CD14-positive monocyte (primary cell): ENCODE data around the gene PHC2. TPM values are rescaled to one million over a fixed set of nuclear protein-coding genes. Genes with fewer than 3 reads are reported as not detected.
A peak's percentile ranks its signal among the peaks of the same experiment; 100 is the strongest.

Experiments used
- DNase-seq, 3 donors: peaks; one replicate each; pipeline ENCODE4 v3.0.0-alpha.2; 2011 to 2022
- H2AFZ ChIP-seq: 2 replicates; pipeline ENCODE4 v1.6.0; 2012; ENCODE audit warnings: mild to moderate bottlenecking, low read depth, low read length, inconsistent platforms; ENCODE audit not compliant: insufficient read depth, poor library complexity, severe bottlenecking
- H3K27ac ChIP-seq, 2 donors: 1 replicate in 1 of 2; 2 replicates in 1 of 2; pipeline ENCODE4 v1.5.1; 2012 to 2013; ENCODE audit warnings: low read length in 2 of 2, control low read depth in 1 of 2, inconsistent platforms in 1 of 2, low read depth in 1 of 2, mild to moderate bottlenecking in 1 of 2
- H3K27me3 ChIP-seq, 2 donors: one replicate each; pipeline versions ENCODE4 v1.6.0 to v1.6.1; 2011 to 2013; ENCODE audit warnings: low read length in 2 of 2; ENCODE audit not compliant: control insufficient read depth in 2 of 2, insufficient read depth in 2 of 2
- H3K36me3 ChIP-seq, 2 donors: replicated peaks in 1 of 2; 1 replicate in 1 of 2; 2 replicates in 1 of 2; pipeline versions ENCODE4 v1.5.1 to v1.6.1; 2012 to 2013; ENCODE audit warnings: low read length in 2 of 2, control low read depth in 1 of 2, inconsistent platforms in 1 of 2, mild to moderate bottlenecking in 1 of 2; ENCODE audit not compliant: insufficient read depth in 2 of 2, control insufficient read depth in 1 of 2
- H3K4me1 ChIP-seq, 2 donors: 1 replicate in 1 of 2; 2 replicates in 1 of 2; pipeline versions ENCODE4 v1.5.1 to v1.6.1; 2012 to 2013; ENCODE audit warnings: low read length in 2 of 2, control low read depth in 1 of 2, inconsistent platforms in 1 of 2, mild to moderate bottlenecking in 1 of 2, moderate library complexity in 1 of 2; ENCODE audit not compliant: insufficient read depth in 2 of 2, control insufficient read depth in 1 of 2
- H3K4me2 ChIP-seq: replicated peaks from 2 replicates; pipeline ENCODE3; 2012; ENCODE audit warnings: low read length, moderate library complexity, mild to moderate bottlenecking; ENCODE audit not compliant: poor library complexity, severe bottlenecking; ENCODE audit errors: extremely low read depth
- H3K4me3 ChIP-seq, 3 experiments: fragments of 200-600 bp in 1 of 3; sonication (generic) in 1 of 3; replicated peaks in 1 of 3; 1 replicate in 2 of 3; 2 replicates in 1 of 3; pipeline ENCODE4 v1.5.1; 2011 to 2013; ENCODE audit warnings: low read length in 3 of 3, mild to moderate bottlenecking in 3 of 3, control low read depth in 2 of 3, low read depth in 2 of 3, inconsistent platforms in 1 of 3, moderate library complexity in 1 of 3
- H3K79me2 ChIP-seq: 2 replicates; pipeline ENCODE4 v1.6.0; 2012; ENCODE audit warnings: mild to moderate bottlenecking, control low read depth, inconsistent platforms, low read length, moderate library complexity; ENCODE audit not compliant: insufficient read depth
- H3K9ac ChIP-seq: 2 replicates; pipeline ENCODE4 v1.6.0; 2017; ENCODE audit warnings: low read length, mild to moderate bottlenecking; ENCODE audit not compliant: insufficient read depth, poor library complexity, severe bottlenecking
- H3K9me3 ChIP-seq, 2 donors: replicated peaks in 1 of 2; 1 replicate in 1 of 2; 2 replicates in 1 of 2; pipeline versions ENCODE4 v1.5.1 to v1.6.1; 2012 to 2013; ENCODE audit warnings: low read length in 2 of 2, control low read depth in 1 of 2; ENCODE audit not compliant: control insufficient read depth in 1 of 2, insufficient read depth in 1 of 2
- H4K20me1 ChIP-seq: 2 replicates; pipeline ENCODE4 v1.6.0; 2012; ENCODE audit warnings: mild to moderate bottlenecking, low read length, control low read depth, moderate library complexity; ENCODE audit not compliant: insufficient read depth
- H3K27ac Mint-ChIP-seq, 7 donors: one replicate each; pipeline ENCODE4 v1.8.0; 2020; ENCODE audit warnings: mild to moderate bottlenecking in 7 of 7, mixed read lengths in 7 of 7, moderate library complexity in 6 of 7, inconsistent platforms in 2 of 7
- H3K27me3 Mint-ChIP-seq, 3 donors: one replicate each; pipeline ENCODE4 v1.8.0; 2021 to 2022; ENCODE audit warnings: low read depth in 3 of 3, mild to moderate bottlenecking in 3 of 3, mixed read lengths in 3 of 3, moderate library complexity in 3 of 3, inconsistent platforms in 1 of 3
- H3K36me3 Mint-ChIP-seq, 2 donors: one replicate each; pipeline ENCODE4 v1.8.0; 2020; ENCODE audit warnings: mixed read lengths in 2 of 2, inconsistent platforms in 1 of 2, mild to moderate bottlenecking in 1 of 2
- H3K4me1 Mint-ChIP-seq: one replicate; pipeline ENCODE4 v1.8.0; 2020; ENCODE audit warnings: mild to moderate bottlenecking, mixed read lengths
- H3K4me3 Mint-ChIP-seq, 2 donors: one replicate each; pipeline ENCODE4 v1.8.0; 2020; ENCODE audit warnings: mild to moderate bottlenecking in 2 of 2, mixed read lengths in 2 of 2, moderate library complexity in 1 of 2
- H3K9me3 Mint-ChIP-seq, 7 donors: one replicate each; pipeline ENCODE4 v1.8.0; 2020 to 2022; ENCODE audit warnings: mixed read lengths in 7 of 7, mild to moderate bottlenecking in 6 of 7, moderate library complexity in 6 of 7, inconsistent platforms in 2 of 7
- CTCF ChIP-seq: fragments of 200-600 bp; IDR thresholded peaks from one replicate; pipeline ENCODE4 v1.8.0; 2022; ENCODE audit warnings: antibody characterized with exemption, mild to moderate bottlenecking
- WGBS: methylation state at CpG from one replicate; pipeline ENCODE4 v1.1.5; 2013; ENCODE audit warnings: missing lambda C conversion rate; ENCODE audit not compliant: insufficient coverage; 5-methylcytosine and 5-hydroxymethylcytosine counted together
- intact Hi-C, 2 donors: fragments of 100-400 bp; cut with micrococcal nuclease; formaldehyde crosslinking; loops; one replicate each; pipeline versions ENCODE4 v1.15.0 to v1.15.1; 2023
- polyA plus RNA-seq, 3 donors: library from polyadenylated mRNA; depleted of rRNA in 1 of 3; unstranded in 2 of 3; stranded (reverse) in 1 of 3; fragments of 300-500 nt in 2 of 3; fragments of >200 nt in 1 of 3; fragmentation: Illumina TruSeq in 2 of 3; gene quantifications; 1 replicate in 2 of 3; 2 replicates in 1 of 3; pipeline ENCODE4 v1.2.3, GENCODE V29; 2012 to 2021

The PHC2 gene
- polyA plus RNA-seq, 3 donors, result 18.9 to 85.3 (median 53.1) TPM

GRCh38 chr1:33363021-33363420 is 67.9 kb downstream of the PHC2 start:
- WGBS, result no CpG with 5 or more reads among the region's 5 CpGs
- intact Hi-C loops, result loop anchor here (5.0 to 10.0 kb wide), 2 partner anchors 36 to 102 kb away; no protein-coding TSS in a partner anchor
- H3K4me1 Mint-ChIP-seq, result peaks cover 32% of the 10 kb centered on the region

GRCh38 chr1:33361532-33362235 is 69.2 kb downstream of the PHC2 start:
- 11% methylated on average over 6 of the region's 11 CpGs for WGBS
- H3K27me3 ChIP-seq, result no peaks in the 10 kb centered on the region
- no peaks in the 10 kb centered on the region for H3K36me3 ChIP-seq
- H3K9me3 ChIP-seq, result no peaks in the 10 kb centered on the region
- peaks cover 20% of the 10 kb centered on the region for H3K4me1 Mint-ChIP-seq
- peaks cover 0 to 3% (median 0%) of the 10 kb centered on the region in 7 donors for H3K9me3 Mint-ChIP-seq
- H3K79me2 ChIP-seq, result no peaks in the 10 kb centered on the region
- peak overlapping the region in 1 of 2 donors; percentile 0 for H3K4me3 Mint-ChIP-seq
- no peak overlapping the region for H3K4me2 ChIP-seq
- no peak overlapping the region for H2AFZ ChIP-seq
- H3K27ac Mint-ChIP-seq, result peak overlapping the region in 5 of 7 donors; percentile 3 to 85 (median 53)
- no peak overlapping the region for H3K4me3 ChIP-seq
- peaks cover 22 to 29% of the 10 kb centered on the region in 2 donors for H3K36me3 Mint-ChIP-seq
- DNase-seq, result peak; percentile 60 to 68 (median 67)
- H3K27ac ChIP-seq, result no peak overlapping the region
- intact Hi-C loops, result loop anchor here (5.0 to 10.0 kb wide), 2 partner anchors 34 to 103 kb away; no protein-coding TSS in a partner anchor
- H3K9ac ChIP-seq, result no peak overlapping the region
- TF ChIP-seq CTCF, result no peak
- H4K20me1 ChIP-seq, result no peaks in the 10 kb centered on the region
- H3K4me1 ChIP-seq, result peaks cover 5 to 7% of the 10 kb centered on the region in 2 donors
- peaks cover 0 to 3% (median 2%) of the 10 kb centered on the region in 3 donors for H3K27me3 Mint-ChIP-seq

More at GRCh38 chr1:33363021-33363420, 67.9 kb downstream of the PHC2 start:
- no peak overlapping the region for H3K27ac Mint-ChIP-seq
- no peak overlapping the region for H3K4me2 ChIP-seq
- no peaks in the 10 kb centered on the region for H4K20me1 ChIP-seq
- no peak overlapping the region for H3K4me3 Mint-ChIP-seq
- no peak overlapping the region for H3K9ac ChIP-seq
- no peak for TF ChIP-seq CTCF
- peaks cover 0 to 3% (median 2%) of the 10 kb centered on the region in 3 donors for H3K27me3 Mint-ChIP-seq
- H3K36me3 Mint-ChIP-seq, result peaks cover 19 to 25% of the 10 kb centered on the region in 2 donors
- no peak overlapping the region for H3K27ac ChIP-seq
- peaks cover 16 to 17% of the 10 kb centered on the region in 2 donors for H3K4me1 ChIP-seq
- H2AFZ ChIP-seq, result no peak overlapping the region
- no peak for DNase-seq
- H3K79me2 ChIP-seq, result no peaks in the 10 kb centered on the region
- H3K4me3 ChIP-seq, result no peak overlapping the region
- no peaks in the 10 kb centered on the region for H3K36me3 ChIP-seq
- no peaks in the 10 kb centered on the region for H3K9me3 Mint-ChIP-seq
- no peaks in the 10 kb centered on the region for H3K27me3 ChIP-seq
- no peaks in the 10 kb centered on the region for H3K9me3 ChIP-seq
